GM21576 (cell line): ENCODE data around the gene SBSN.
"Not testable (repeated sequence)": the region's sequence is repeated elsewhere in the genome, so short reads cannot be mapped to it uniquely, and the experiment has no call there.

Experiments used
- ATAC-seq: cut with Tn5 transposase; IDR thresholded peaks from one replicate; pipeline ENCODE4 v1.9.1; 2021; ENCODE audit warnings: mild to moderate bottlenecking, moderate library complexity; ENCODE audit not compliant: unreplicated experiment

Gene SBSN

GRCh38 chr19:35478794-35479677 lies 49.1 kb downstream of the SBSN start:
- no peak for ATAC-seq

GRCh38 chr19:35476149-35476548 lies 52.0 kb downstream of the SBSN start:
- no peak for ATAC-seq

- not testable (repeated sequence) for ATAC-seq
Observed at GRCh38 chr19:35474594-35474993, 53.5 kb downstream of the SBSN start.

- ATAC-seq = no peak
Observed at GRCh38 chr19:35474104-35474503, 54.0 kb downstream of the SBSN start.
